Fibroblast of skin of scalp (primary cell): ENCODE measurements around the gene CCR8. TPM values are rescaled to one million over a fixed set of nuclear protein-coding genes. Genes with fewer than 3 reads are reported as not detected.
A peak's percentile ranks its signal among the peaks of the same experiment; 100 is the strongest.

Source experiments
- DNase-seq: peaks from one replicate; pipeline ENCODE4 v3.0.0-alpha.2; 2013
- polyA plus RNA-seq, 2 experiments: library from polyadenylated mRNA; unstranded; fragments of 120-200 nt; gene quantifications; one replicate each; pipeline ENCODE4 v1.2.1, GENCODE V29; 2013; ENCODE audit not compliant: insufficient read length in 2 of 2

Gene CCR8, protein sequence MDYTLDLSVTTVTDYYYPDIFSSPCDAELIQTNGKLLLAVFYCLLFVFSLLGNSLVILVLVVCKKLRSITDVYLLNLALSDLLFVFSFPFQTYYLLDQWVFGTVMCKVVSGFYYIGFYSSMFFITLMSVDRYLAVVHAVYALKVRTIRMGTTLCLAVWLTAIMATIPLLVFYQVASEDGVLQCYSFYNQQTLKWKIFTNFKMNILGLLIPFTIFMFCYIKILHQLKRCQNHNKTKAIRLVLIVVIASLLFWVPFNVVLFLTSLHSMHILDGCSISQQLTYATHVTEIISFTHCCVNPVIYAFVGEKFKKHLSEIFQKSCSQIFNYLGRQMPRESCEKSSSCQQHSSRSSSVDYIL
- not detected for polyA plus RNA-seq (2013, experiment 1 of 2; ENCODE audit: insufficient read length)
- not detected for polyA plus RNA-seq (2013, experiment 2 of 2; ENCODE audit: insufficient read length)

- DNase-seq = no peak
These were observed at the start of gene CCR8 for GRCh38 chr3:39329493-39329892. CCR8 (plus strand) TSS chr3:39329709; CDS start chr3:39332332, 2,623 bp downstream.

- no peak for DNase-seq
These were observed 49.6 kb upstream of the CCR8 start, which contains the start of gene CX3CR1 for GRCh38 chr3:39279745-39280517. CX3CR1 (minus strand) TSS chr3:39280036; CDS start chr3:39266509, 13,527 bp downstream.

DNA sequence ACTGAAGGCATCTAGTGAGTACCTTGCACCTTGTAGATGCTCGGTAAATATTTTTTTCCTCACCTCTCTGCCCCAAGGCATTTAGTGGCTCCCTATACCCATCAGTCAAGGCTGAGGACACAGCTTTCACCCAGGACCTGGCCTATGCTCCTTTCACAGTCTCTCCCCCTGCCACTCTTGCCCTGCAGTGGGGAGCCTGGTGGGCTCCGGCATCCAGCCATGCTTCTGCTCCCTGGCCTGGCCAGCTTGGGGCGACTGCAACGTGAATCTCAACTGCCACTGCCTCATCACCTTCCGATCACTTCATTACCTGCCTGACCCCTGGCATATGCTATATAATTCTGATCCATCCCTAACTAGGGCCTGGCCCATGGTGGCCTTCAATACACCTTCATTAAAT lies 48.9 kb upstream of the CCR8 start:
- no peak for DNase-seq

DNA sequence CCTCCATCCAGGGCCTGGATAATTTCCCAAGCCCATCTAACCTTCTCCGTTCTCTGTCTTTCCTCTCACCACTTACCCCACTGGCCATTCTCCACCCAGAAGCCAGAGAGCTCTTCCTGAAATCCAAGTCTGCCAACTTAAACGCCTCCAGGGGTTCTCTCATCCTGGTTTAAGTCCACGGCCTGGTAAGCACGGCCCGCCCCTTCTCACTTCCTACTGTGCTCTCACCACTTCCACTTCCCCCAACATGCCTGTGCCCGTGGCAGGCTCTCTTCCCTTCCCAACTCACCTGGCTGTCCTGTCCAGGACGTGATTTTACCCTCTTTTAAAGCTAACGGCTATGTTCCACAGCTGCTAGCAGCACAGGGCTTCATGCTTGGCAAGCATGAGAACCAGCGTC lies 48.0 kb upstream of the CCR8 start:
- DNase-seq = no peak

GRCh38 chr3:39282057-39282456 lies 47.5 kb upstream of the CCR8 start:
- no peak for DNase-seq

GRCh38 chr3:39284457-39284881 lies 45.0 kb upstream of the CCR8 start:
- DNase-seq = peak; percentile 40

DNA sequence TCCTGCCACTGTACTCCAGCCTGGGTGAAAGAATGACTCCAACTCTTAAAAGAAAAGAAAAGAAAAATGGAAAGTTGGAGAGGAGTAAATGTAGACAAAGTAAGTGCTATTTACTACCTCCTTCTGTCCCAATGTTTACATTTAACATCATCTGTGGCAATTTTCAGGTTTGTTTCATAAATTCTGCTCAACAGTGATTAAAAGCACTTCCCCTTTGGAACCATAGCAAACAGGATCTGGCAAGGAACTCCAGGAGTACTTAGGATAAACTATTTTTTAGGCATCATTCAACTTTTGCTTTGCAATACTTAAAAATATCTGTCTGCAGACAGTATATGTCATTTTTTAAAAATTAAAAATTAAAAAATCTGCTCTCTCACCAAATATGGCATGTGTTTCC lies 44.2 kb upstream of the CCR8 start:
- no peak for DNase-seq

- DNase-seq = no peak
These were observed 42.7 kb upstream of the CCR8 start for GRCh38 chr3:39286771-39287170.

GRCh38 chr3:39287216-39288164 lies 42.0 kb upstream of the CCR8 start:
- DNase-seq = peak; percentile 18

GRCh38 chr3:39288300-39288808 lies 41.2 kb upstream of the CCR8 start:
- DNase-seq = peak; percentile 76

DNA sequence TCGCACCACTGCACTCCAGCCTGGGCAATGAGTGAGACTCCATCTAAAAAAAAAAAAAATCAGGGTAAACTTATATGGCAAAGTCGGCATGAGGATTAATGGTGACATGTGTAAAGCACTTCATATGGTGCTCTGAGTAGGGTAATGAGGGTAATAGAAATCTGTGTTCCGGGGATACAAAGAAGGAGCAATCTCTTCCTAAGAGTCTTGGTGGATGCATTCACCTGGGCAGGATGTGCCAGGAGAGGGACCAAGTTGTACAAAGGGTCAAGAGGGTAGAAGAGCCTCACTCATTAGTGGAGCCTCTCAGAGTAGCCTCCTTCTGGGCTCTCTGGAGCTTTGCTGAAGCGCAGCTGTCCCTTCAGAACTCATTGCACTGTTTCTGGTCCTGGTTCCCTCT lies 40.4 kb upstream of the CCR8 start:
- no peak for DNase-seq

DNA sequence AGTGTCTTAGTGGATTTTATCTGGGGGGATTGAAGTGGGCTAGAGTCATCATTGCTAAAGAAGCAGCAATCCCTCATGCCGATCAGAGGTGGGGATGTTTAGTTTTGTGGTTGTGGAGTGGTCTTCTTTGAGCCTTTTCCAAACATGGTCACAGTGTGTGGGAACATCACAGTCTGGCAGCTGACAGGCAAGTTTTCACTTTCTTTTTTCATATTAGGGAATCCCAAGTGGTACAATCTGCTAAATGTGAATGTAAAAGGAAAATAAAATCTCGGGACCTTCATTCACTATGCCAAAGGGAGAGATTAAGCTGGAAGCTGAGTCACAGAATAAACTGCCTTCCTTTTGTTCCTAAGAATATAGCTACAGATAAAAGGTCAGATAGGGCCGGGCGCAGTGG lies 39.3 kb upstream of the CCR8 start:
- DNase-seq = peak; percentile 6

- peak; percentile 51 for DNase-seq
These were observed 37.6 kb upstream of the CCR8 start for GRCh38 chr3:39291903-39292329.

DNA sequence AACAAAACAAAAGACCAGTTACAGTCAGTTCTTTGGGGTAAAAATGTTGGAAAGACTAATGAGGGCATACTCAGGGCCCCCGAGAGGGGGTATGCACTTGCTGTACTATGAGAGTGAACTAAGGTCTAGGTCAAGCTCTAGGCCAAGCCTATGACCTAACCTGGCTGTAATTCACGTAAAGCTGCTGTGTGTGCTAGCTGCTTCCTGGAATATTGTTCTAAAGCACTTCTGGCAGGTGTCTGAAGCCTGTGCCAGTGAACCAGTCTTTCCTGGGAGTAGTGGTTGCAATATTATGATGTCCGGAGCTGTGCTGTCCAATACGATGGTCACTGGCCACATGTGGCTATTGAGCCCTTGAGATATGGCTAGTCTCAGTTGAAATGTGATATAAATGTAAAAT lies 36.5 kb upstream of the CCR8 start:
- no peak for DNase-seq

DNA sequence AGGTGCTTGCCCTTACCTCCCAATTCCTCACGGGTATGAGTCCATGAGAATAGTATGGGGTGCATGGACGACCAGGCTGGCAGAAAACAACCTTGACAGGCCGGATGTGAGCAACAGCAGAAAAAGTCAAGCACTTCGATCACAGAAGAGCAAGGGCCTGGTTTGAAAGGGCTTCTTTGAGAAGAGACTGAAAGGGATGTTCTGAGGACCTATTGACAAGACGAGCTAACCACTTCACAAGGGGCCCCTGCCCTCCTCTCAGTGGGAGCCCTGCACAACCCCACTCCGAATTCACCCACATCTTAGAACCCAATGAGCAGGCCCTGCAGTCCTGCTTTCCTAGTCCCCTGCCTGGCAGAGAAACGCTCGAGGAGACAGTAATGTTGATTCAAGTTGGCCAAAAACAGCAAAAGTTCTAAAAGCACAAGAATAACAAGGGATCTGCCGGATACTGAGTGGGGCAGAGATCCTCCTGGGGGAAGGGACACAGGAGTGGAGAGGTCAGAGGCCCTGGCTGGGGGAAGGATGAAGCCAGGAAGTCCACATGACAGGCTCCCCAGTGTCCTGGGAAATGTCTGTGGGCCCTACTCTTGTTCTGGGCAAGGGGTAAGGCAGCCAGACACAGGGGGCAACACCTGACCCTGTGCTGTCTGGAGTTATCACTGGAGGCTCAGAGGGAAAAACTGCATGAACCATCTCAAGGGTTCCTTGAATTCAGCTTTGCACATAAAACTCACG lies 34.9 kb upstream of the CCR8 start:
- DNase-seq = no peak

GRCh38 chr3:39295184-39295775 lies 34.2 kb upstream of the CCR8 start:
- DNase-seq = no peak

GRCh38 chr3:39296197-39297077 lies 33.1 kb upstream of the CCR8 start:
- DNase-seq = no peak

GRCh38 chr3:39299279-39299678 lies 30.2 kb upstream of the CCR8 start:
- DNase-seq = no peak

DNA sequence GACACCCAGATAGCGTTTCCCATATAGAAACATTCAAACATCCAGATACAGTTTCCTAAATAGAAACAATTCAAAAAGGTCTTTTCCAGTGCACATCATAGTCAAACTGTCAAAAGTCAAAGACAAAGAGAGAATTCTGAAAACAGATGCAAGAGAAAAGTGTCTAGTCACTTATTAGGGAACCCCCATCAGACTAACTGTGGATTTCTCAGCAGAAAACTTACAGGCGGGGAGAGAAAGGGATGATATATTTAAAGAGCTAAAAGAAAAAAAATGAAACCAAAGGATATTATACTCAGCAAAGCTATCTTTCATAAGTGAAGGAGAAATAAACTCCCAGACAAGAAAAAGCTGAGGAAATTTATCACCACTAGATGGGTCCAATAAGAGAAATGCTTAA lies 27.3 kb upstream of the CCR8 start:
- DNase-seq = no peak

DNA sequence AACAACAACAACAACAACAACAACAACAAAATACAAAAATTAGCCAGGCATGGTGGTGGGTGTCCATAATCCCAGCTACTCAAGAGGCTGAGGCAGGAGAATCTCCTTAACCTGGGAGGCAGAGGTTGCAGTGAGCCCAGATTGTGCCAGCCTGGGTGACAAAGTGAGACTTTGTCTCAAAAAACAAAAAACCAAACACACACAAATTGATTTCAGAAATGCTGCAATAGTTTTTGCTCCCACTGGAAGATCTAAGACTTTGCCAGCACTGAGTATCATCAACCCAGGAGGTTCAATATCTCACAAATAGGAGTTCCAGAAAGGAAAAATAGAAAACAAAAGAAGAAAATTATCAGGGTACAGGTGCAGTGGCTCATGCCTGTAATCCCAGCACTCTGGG lies 16.2 kb upstream of the CCR8 start:
- no peak for DNase-seq
